ENCODE results near the gene CAMK2G. TPM values are rescaled to one million over a fixed set of nuclear protein-coding genes. Genes with fewer than 3 reads are reported as not detected.

CAMK2G gene
- total RNA-seq, 1 donor from 2014 or later, result 24.9 TPM

GRCh38 chr10:73888514-73888913 is 14.2 kb upstream of the CAMK2G start:
- no peak for TF ChIP-seq CTCF (conservative IDR thresholded peaks at IDR 0.05)
- DNase-seq (ENCODE audit: extremely low spot score, unreplicated experiment), result no peak
- H3K9me3 Mint-ChIP-seq, result no peaks in the 10 kb centered on the region
- H3K36me3 Mint-ChIP-seq, result no peaks in the 10 kb centered on the region
- H3K27me3 Mint-ChIP-seq, result peaks cover 2% of the 10 kb centered on the region
- peaks cover 43% of the 10 kb centered on the region for H3K4me1 Mint-ChIP-seq (ENCODE audit: unreplicated experiment)
- H3K4me3 Mint-ChIP-seq, result peak overlapping the region; percentile 27
- H3K27ac Mint-ChIP-seq, result peak overlapping the region; percentile 87

GRCh38 chr10:73887294-73888039 is 13.1 kb upstream of the CAMK2G start:
- H3K4me3 Mint-ChIP-seq, result no peak overlapping the region
- H3K27me3 Mint-ChIP-seq, result peaks cover 2% of the 10 kb centered on the region
- DNase-seq (ENCODE audit: extremely low spot score, unreplicated experiment), result no peak
- H3K9me3 Mint-ChIP-seq, result no peaks in the 10 kb centered on the region
- no peaks in the 10 kb centered on the region for H3K36me3 Mint-ChIP-seq
- H3K4me1 Mint-ChIP-seq (ENCODE audit: unreplicated experiment), result peaks cover 32% of the 10 kb centered on the region
- peak overlapping the region; percentile 87 for H3K27ac Mint-ChIP-seq
- TF ChIP-seq CTCF (conservative IDR thresholded peaks at IDR 0.05), result no peak

- no peaks in the 10 kb centered on the region for H3K9me3 Mint-ChIP-seq
- H3K27ac Mint-ChIP-seq, result peak overlapping the region; percentile 87
- peaks cover 2% of the 10 kb centered on the region for H3K27me3 Mint-ChIP-seq
- H3K4me3 Mint-ChIP-seq, result no peak overlapping the region
- H3K4me1 Mint-ChIP-seq (ENCODE audit: unreplicated experiment), result peaks cover 28% of the 10 kb centered on the region
- no peaks in the 10 kb centered on the region for H3K36me3 Mint-ChIP-seq
- TF ChIP-seq CTCF (conservative IDR thresholded peaks at IDR 0.05), result no peak
- no peak for DNase-seq (ENCODE audit: extremely low spot score, unreplicated experiment)
Measured at GRCh38 chr10:73886661-73887293, 12.4 kb upstream of the CAMK2G start.

- DNase-seq (ENCODE audit: extremely low spot score, unreplicated experiment), result no peak
- TF ChIP-seq CTCF (conservative IDR thresholded peaks at IDR 0.05), result peak; percentile 91
- Mint-ChIP-seq H3K4me1 (ENCODE audit: unreplicated experiment) (peaks cover 24% of the 10 kb centered on the region), H3K27me3 (peaks cover 2% of the 10 kb centered on the region), H3K4me3 (no peak overlapping the region), H3K9me3 (no peaks in the 10 kb centered on the region), H3K36me3 (no peaks in the 10 kb centered on the region), H3K27ac (peak overlapping the region; percentile 87)
Measured at GRCh38 chr10:73886085-73886529, 11.8 kb upstream of the CAMK2G start.

GRCh38 chr10:73884017-73884416 is 9.7 kb upstream of the CAMK2G start:
- no peaks in the 10 kb centered on the region for H3K36me3 Mint-ChIP-seq
- H3K9me3 Mint-ChIP-seq, result no peaks in the 10 kb centered on the region
- H3K27me3 Mint-ChIP-seq, result peaks cover 2% of the 10 kb centered on the region
- H3K27ac Mint-ChIP-seq, result no peak overlapping the region
- no peak for DNase-seq (ENCODE audit: extremely low spot score, unreplicated experiment)
- no peak overlapping the region for H3K4me3 Mint-ChIP-seq
- no peak for TF ChIP-seq CTCF (conservative IDR thresholded peaks at IDR 0.05)
- H3K4me1 Mint-ChIP-seq (ENCODE audit: unreplicated experiment), result peaks cover 30% of the 10 kb centered on the region
